ENCODE results near the gene ERAP2. TPM values are rescaled to one million over a fixed set of nuclear protein-coding genes. Genes with fewer than 3 reads are reported as not detected.

Gene ERAP2
- total RNA-seq, 4 donors from 2014 or later = 7.1 to 39.1 (median 33.1) TPM

DNA sequence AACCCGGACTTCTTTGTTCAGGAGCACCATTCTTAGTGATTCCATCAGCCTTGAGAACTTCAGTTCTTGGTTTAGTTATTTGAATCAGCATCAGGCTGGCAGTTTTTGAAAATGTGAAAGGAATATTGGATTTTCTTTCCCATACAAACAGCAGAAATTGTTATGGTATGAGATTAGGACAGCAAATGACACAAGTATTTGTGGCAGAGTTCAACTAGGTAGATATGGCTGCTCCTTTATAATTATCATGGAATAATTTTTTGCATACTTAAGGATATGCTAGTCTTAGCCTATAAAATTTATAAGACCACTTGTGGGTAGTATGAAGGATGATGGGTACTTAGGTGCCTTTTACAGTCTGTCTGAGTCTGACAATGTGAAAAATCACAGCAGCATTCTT lies 25.5 kb downstream of the ERAP2 start:
- Histone ChIP-seq H3K9me3 (no peaks in the 10 kb centered on the region), H3K36me3 (peaks cover 0 to 31% (median 9%) of the 10 kb centered on the region in 4 donors), H3K27me3 (no peaks in the 10 kb centered on the region), H3K4me3 (no peak overlapping the region), H3K27ac (no peak overlapping the region), H3K4me1 (no peaks in the 10 kb centered on the region)
- 91 to 100% methylated on average over 1 of the region's 1 CpG for WGBS, 2 donors (ENCODE audit: low coverage in 1 of 2)
- no peak for DNase-seq
- in situ Hi-C loops (cut with MboI; ENCODE audit: low pct_ligation_motif_present in 1 of 4, low pct_unique_long_range_greater_than_20kb in 1 of 4, low sequenced_read_pairs in 3 of 4) (no loop called here), intact Hi-C loops (cut with DNase I; ENCODE audit: low total_unique reads) (no loop called here)
- TF ChIP-seq, protein P1, sequence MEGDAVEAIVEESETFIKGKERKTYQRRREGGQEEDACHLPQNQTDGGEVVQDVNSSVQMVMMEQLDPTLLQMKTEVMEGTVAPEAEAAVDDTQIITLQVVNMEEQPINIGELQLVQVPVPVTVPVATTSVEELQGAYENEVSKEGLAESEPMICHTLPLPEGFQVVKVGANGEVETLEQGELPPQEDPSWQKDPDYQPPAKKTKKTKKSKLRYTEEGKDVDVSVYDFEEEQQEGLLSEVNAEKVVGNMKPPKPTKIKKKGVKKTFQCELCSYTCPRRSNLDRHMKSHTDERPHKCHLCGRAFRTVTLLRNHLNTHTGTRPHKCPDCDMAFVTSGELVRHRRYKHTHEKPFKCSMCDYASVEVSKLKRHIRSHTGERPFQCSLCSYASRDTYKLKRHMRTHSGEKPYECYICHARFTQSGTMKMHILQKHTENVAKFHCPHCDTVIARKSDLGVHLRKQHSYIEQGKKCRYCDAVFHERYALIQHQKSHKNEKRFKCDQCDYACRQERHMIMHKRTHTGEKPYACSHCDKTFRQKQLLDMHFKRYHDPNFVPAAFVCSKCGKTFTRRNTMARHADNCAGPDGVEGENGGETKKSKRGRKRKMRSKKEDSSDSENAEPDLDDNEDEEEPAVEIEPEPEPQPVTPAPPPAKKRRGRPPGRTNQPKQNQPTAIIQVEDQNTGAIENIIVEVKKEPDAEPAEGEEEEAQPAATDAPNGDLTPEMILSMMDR (IDR thresholded peaks at IDR 0.05) = no peak
- TF ChIP-seq POLR2AphosphoS5 (IDR thresholded peaks at IDR 0.05) (no peak), POLR2A (IDR thresholded peaks at IDR 0.05) (no peak), EP300 (IDR thresholded peaks at IDR 0.05; ENCODE audit: low read depth) (no peak)

DNA sequence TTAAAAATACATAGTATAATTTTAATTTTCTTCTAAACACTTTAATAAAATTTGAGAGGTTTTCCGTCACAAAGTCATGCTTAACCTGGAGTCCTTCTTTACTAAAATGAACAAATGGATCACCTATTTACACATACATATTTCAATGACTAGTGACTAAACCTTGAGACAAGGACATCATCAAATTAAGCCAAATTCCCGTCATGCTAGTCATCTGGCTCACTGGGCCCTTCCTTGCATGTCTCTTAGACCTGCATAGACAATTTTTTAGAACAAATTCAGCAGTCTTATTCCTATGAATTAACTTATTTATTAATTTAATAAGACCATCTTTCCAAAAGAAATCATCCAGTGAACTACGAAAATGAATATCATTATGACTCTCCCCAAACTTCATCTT lies 26.6 kb downstream of the ERAP2 start:
- in situ Hi-C loops (cut with MboI; ENCODE audit: low pct_ligation_motif_present in 1 of 4, low pct_unique_long_range_greater_than_20kb in 1 of 4, low sequenced_read_pairs in 3 of 4) = no loop called here
- TF ChIP-seq EP300 (IDR thresholded peaks at IDR 0.05; ENCODE audit: low read depth) (no peak), POLR2A (IDR thresholded peaks at IDR 0.05) (no peak), POLR2AphosphoS5 (IDR thresholded peaks at IDR 0.05) (no peak)
- TF ChIP-seq, protein P1 (IDR thresholded peaks at IDR 0.05) = no peak
- intact Hi-C loops (cut with DNase I; ENCODE audit: low total_unique reads) = no loop called here
- 80 to 93% methylated on average over 3 of the region's 3 CpGs for WGBS, 2 donors (ENCODE audit: low coverage in 1 of 2)
- no peak overlapping the region for H3K27ac ChIP-seq
- H3K36me3 ChIP-seq = peaks cover 0 to 33% (median 9%) of the 10 kb centered on the region in 4 donors
- H3K4me1 ChIP-seq = no peaks in the 10 kb centered on the region
- DNase-seq = no peak
- no peaks in the 10 kb centered on the region for H3K9me3 ChIP-seq
- no peaks in the 10 kb centered on the region for H3K27me3 ChIP-seq
- H3K4me3 ChIP-seq = no peak overlapping the region

DNA sequence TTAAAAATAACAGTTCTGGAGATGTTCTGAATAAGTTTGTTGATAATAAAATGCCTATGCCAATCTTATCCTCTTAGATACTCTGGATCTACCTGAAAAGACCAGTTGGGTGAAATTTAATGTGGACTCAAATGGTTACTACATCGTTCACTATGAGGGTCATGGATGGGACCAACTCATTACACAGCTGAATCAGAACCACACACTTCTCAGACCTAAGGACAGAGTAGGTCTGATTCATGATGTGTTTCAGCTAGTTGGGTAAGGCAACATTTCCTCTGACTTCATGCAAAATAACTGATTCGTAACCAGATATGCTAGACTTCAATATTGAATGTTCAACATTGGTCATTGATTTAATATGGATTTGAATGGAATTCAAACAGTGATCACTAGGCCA lies 27.0 kb downstream of the ERAP2 start:
- no peaks in the 10 kb centered on the region for H3K4me1 ChIP-seq
- 91 to 100% methylated on average over 2 of the region's 2 CpGs for WGBS, 2 donors (ENCODE audit: low coverage in 1 of 2)
- no peaks in the 10 kb centered on the region for H3K9me3 ChIP-seq
- H3K4me3 ChIP-seq = no peak overlapping the region
- no peaks in the 10 kb centered on the region for H3K27me3 ChIP-seq
- no peak for TF ChIP-seq POLR2AphosphoS5 (IDR thresholded peaks at IDR 0.05)
- no peak for TF ChIP-seq EP300 (IDR thresholded peaks at IDR 0.05; ENCODE audit: low read depth)
- TF ChIP-seq, protein P1 (IDR thresholded peaks at IDR 0.05) = no peak
- TF ChIP-seq POLR2A (IDR thresholded peaks at IDR 0.05) = no peak
- H3K36me3 ChIP-seq = peaks cover 0 to 37% (median 9%) of the 10 kb centered on the region in 4 donors
- intact Hi-C loops (cut with DNase I; ENCODE audit: low total_unique reads) = no loop called here
- H3K27ac ChIP-seq = no peak overlapping the region
- no peak for DNase-seq
- in situ Hi-C loops (cut with MboI; ENCODE audit: low pct_ligation_motif_present in 1 of 4, low pct_unique_long_range_greater_than_20kb in 1 of 4, low sequenced_read_pairs in 3 of 4) = no loop called here

DNA sequence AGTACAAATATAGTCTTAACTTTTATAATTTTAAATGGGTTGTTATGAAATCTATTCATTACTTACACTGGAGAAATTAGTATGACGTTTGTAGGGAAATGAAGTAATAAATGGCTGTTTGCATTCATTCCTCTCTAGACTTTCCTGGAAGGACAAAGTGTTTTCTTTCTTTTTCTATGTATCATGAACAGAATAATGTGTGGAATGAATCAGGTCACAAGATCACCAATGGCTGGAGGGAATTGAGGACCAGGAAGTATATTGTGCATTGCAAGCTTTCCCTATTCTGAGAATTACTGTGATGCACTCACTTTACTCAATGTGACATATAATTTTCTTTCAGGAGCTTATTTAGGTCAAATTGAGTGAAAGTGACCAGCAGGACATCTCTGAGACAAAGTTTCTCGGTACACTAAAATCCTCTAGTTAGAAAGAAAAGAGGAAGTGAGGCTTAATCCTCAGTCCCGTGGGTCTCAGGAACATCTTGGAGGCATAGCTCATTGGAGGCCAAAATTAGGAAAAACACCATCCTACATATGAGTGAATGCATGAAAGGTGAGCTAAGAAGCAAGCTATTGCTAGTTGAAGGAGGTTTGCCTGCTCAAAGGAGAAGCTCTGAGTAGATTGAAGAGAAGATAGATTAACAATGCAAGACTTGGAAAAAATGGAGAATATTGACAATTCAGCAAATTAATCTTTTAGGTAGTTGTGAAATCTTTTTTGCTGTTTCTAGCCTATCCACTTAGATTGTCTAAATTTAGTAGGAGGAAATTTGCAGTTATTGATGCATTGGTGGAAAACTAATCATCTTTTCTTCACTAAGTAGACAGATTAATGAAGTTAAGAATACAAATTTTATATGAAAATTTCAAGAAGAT lies 28.0 kb downstream of the ERAP2 start:
- H3K27ac ChIP-seq = no peak overlapping the region
- no peaks in the 10 kb centered on the region for H3K4me1 ChIP-seq
- TF ChIP-seq EP300 (IDR thresholded peaks at IDR 0.05; ENCODE audit: low read depth) = no peak
- TF ChIP-seq POLR2A (IDR thresholded peaks at IDR 0.05) = no peak
- no peak for TF ChIP-seq POLR2AphosphoS5 (IDR thresholded peaks at IDR 0.05)
- TF ChIP-seq, protein P1 (IDR thresholded peaks at IDR 0.05) = no peak
- no peak overlapping the region for H3K4me3 ChIP-seq
- in situ Hi-C loops (cut with MboI; ENCODE audit: low pct_ligation_motif_present in 1 of 4, low pct_unique_long_range_greater_than_20kb in 1 of 4, low sequenced_read_pairs in 3 of 4) (no loop called here), intact Hi-C loops (cut with DNase I; ENCODE audit: low total_unique reads) (no loop called here)
- WGBS, 2 donors (ENCODE audit: low coverage in 1 of 2) = 59 to 87% methylated on average over 3 of the region's 3 CpGs
- H3K9me3 ChIP-seq = no peaks in the 10 kb centered on the region
- peaks cover 0 to 40% (median 11%) of the 10 kb centered on the region in 4 donors for H3K36me3 ChIP-seq
- no peak for DNase-seq
- no peaks in the 10 kb centered on the region for H3K27me3 ChIP-seq

Measured in transverse colon (tissue), 4 donors.